ENCODE results near the gene TCF15.

GRCh38 chr20:634148-634925 is 24.2 kb upstream of the TCF15 start:
- TF ChIP-seq EZH2 (IDR thresholded peaks at IDR 0.05; ENCODE audit: low read depth, unreplicated experiment) (no peak), EZH2phosphoT487 (IDR thresholded peaks at IDR 0.05; ENCODE audit: unreplicated experiment) (no peak), POLR2AphosphoS5 (IDR thresholded peaks at IDR 0.05; ENCODE audit: low read depth) (no peak), ZNF114 (CRISPR knock-in tag; IDR thresholded peaks at IDR 0.05) (no peak)
- TF ChIP-seq, protein P1, sequence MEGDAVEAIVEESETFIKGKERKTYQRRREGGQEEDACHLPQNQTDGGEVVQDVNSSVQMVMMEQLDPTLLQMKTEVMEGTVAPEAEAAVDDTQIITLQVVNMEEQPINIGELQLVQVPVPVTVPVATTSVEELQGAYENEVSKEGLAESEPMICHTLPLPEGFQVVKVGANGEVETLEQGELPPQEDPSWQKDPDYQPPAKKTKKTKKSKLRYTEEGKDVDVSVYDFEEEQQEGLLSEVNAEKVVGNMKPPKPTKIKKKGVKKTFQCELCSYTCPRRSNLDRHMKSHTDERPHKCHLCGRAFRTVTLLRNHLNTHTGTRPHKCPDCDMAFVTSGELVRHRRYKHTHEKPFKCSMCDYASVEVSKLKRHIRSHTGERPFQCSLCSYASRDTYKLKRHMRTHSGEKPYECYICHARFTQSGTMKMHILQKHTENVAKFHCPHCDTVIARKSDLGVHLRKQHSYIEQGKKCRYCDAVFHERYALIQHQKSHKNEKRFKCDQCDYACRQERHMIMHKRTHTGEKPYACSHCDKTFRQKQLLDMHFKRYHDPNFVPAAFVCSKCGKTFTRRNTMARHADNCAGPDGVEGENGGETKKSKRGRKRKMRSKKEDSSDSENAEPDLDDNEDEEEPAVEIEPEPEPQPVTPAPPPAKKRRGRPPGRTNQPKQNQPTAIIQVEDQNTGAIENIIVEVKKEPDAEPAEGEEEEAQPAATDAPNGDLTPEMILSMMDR (conservative IDR thresholded peaks at IDR 0.05; ENCODE audit: low read depth in 2 of 2): no peak

Data from GM23338 (cell line).